Mononuclear cell (primary cell): ENCODE data around the gene CBARP. TPM values are rescaled to one million over a fixed set of nuclear protein-coding genes. Genes with fewer than 3 reads are reported as not detected.

Experiments
- H3K27me3 ChIP-seq: 2 replicates; pipeline ENCODE4 v1.6.0; 2011; ENCODE audit warnings: low read length, control low read depth; ENCODE audit not compliant: insufficient read depth
- H3K4me1 ChIP-seq: 2 replicates; pipeline ENCODE4 v1.5.1; 2011; ENCODE audit warnings: mild to moderate bottlenecking, low read length, control low read depth; ENCODE audit not compliant: insufficient read depth
- H3K4me3 ChIP-seq: 2 replicates; pipeline ENCODE4 v1.5.1; 2011; ENCODE audit warnings: mild to moderate bottlenecking, low read length, moderate library complexity
- H3K9me3 ChIP-seq: 2 replicates; pipeline ENCODE4 v1.5.1; 2011; ENCODE audit warnings: low read depth, mild to moderate bottlenecking, control low read depth, low read length
- total RNA-seq: library from RNA; depleted of rRNA; stranded (reverse); fragments of >200 nt; gene quantifications from one replicate; pipeline ENCODE4 v1.2.3, GENCODE V29; 2012

The CBARP gene
- total RNA-seq, 1 donor: not detected

- Histone ChIP-seq H3K9me3 (no peaks in the 10 kb centered on the region), H3K27me3 (peaks cover 8% of the 10 kb centered on the region), H3K4me1 (peaks cover 7% of the 10 kb centered on the region), H3K4me3 (no peak overlapping the region)
Observed at GRCh38 chr19:1232652-1233072, 5.1 kb downstream of the CBARP start.

GRCh38 chr19:1231729-1232637 is 5.8 kb downstream of the CBARP start:
- H3K9me3 ChIP-seq: no peaks in the 10 kb centered on the region
- H3K4me1 ChIP-seq: peaks cover 2% of the 10 kb centered on the region
- H3K27me3 ChIP-seq: peaks cover 4% of the 10 kb centered on the region
- no peak overlapping the region for H3K4me3 ChIP-seq

- H3K4me1 ChIP-seq: no peaks in the 10 kb centered on the region
- H3K4me3 ChIP-seq: no peak overlapping the region
- no peaks in the 10 kb centered on the region for H3K27me3 ChIP-seq
- H3K9me3 ChIP-seq: no peaks in the 10 kb centered on the region
Observed at GRCh38 chr19:1230783-1231489, 6.9 kb downstream of the CBARP start.

GRCh38 chr19:1229924-1230782 is 7.7 kb downstream of the CBARP start:
- Histone ChIP-seq H3K27me3 (no peaks in the 10 kb centered on the region), H3K4me3 (no peak overlapping the region), H3K9me3 (no peaks in the 10 kb centered on the region), H3K4me1 (no peaks in the 10 kb centered on the region)

GRCh38 chr19:1229056-1229923 is 8.5 kb downstream of the CBARP start:
- Histone ChIP-seq H3K4me1 (no peaks in the 10 kb centered on the region), H3K27me3 (no peaks in the 10 kb centered on the region), H3K9me3 (no peaks in the 10 kb centered on the region), H3K4me3 (no peak overlapping the region)

- Histone ChIP-seq H3K9me3 (no peaks in the 10 kb centered on the region), H3K4me3 (no peak overlapping the region), H3K27me3 (no peaks in the 10 kb centered on the region), H3K4me1 (no peaks in the 10 kb centered on the region)
Observed at GRCh38 chr19:1228161-1228957, 9.4 kb downstream of the CBARP start.

GRCh38 chr19:1227304-1228054 is 10.3 kb downstream of the CBARP start:
- H3K9me3 ChIP-seq: no peaks in the 10 kb centered on the region
- no peak overlapping the region for H3K4me3 ChIP-seq
- H3K4me1 ChIP-seq: no peaks in the 10 kb centered on the region
- H3K27me3 ChIP-seq: no peaks in the 10 kb centered on the region

GRCh38 chr19:1226522-1227303 is 11.1 kb downstream of the CBARP start:
- Histone ChIP-seq H3K27me3 (no peaks in the 10 kb centered on the region), H3K9me3 (no peaks in the 10 kb centered on the region)

GRCh38 chr19:1226227-1226518 is 11.6 kb downstream of the CBARP start:
- Histone ChIP-seq H3K9me3 (no peaks in the 10 kb centered on the region), H3K4me3 (no peak overlapping the region), H3K4me1 (no peaks in the 10 kb centered on the region), H3K27me3 (no peaks in the 10 kb centered on the region)

More at GRCh38 chr19:1226522-1227303, 11.1 kb downstream of the CBARP start:
- no peak overlapping the region for H3K4me3 ChIP-seq
- H3K4me1 ChIP-seq: no peaks in the 10 kb centered on the region

- no peak overlapping the region for H3K4me3 ChIP-seq
- H3K4me1 ChIP-seq: no peaks in the 10 kb centered on the region
- no peaks in the 10 kb centered on the region for H3K9me3 ChIP-seq
- no peaks in the 10 kb centered on the region for H3K27me3 ChIP-seq
Observed at GRCh38 chr19:1225440-1226226, 12.2 kb downstream of the CBARP start.

GRCh38 chr19:1224847-1225246 is 13.0 kb downstream of the CBARP start:
- Histone ChIP-seq H3K9me3 (no peaks in the 10 kb centered on the region), H3K4me3 (no peak overlapping the region), H3K27me3 (no peaks in the 10 kb centered on the region), H3K4me1 (no peaks in the 10 kb centered on the region)
